ENCODE data around the gene MDM4. TPM values are rescaled to one million over a fixed set of nuclear protein-coding genes. Genes with fewer than 3 reads are reported as not detected.
A peak's percentile ranks its signal among the peaks of the same experiment; 100 is the strongest.

The MDM4 gene, protein sequence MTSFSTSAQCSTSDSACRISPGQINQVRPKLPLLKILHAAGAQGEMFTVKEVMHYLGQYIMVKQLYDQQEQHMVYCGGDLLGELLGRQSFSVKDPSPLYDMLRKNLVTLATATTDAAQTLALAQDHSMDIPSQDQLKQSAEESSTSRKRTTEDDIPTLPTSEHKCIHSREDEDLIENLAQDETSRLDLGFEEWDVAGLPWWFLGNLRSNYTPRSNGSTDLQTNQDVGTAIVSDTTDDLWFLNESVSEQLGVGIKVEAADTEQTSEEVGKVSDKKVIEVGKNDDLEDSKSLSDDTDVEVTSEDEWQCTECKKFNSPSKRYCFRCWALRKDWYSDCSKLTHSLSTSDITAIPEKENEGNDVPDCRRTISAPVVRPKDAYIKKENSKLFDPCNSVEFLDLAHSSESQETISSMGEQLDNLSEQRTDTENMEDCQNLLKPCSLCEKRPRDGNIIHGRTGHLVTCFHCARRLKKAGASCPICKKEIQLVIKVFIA
- polyA plus RNA-seq (ENCODE audit: insufficient read length), result 82.9 TPM
- long read RNA-seq, donor 1, partial matches to known transcripts, result 26 of 27 reads
- long read RNA-seq, donor 1, other reads (novel, unspliced or antisense), result 0 of 27 reads
- long read RNA-seq, donor 2, full-length matches to known transcripts, result 7 of 7 reads
- long read RNA-seq, donor 2, partial matches to known transcripts, result 0 of 7 reads
- long read RNA-seq, donor 2, other reads (novel, unspliced or antisense), result 0 of 7 reads
- long read RNA-seq, donor 3, partial matches to known transcripts, result 7 of 9 reads
- long read RNA-seq, donor 3, other reads (novel, unspliced or antisense), result 0 of 9 reads
- long read RNA-seq, donor 4, result 0 reads
- long read RNA-seq, donor 5, full-length matches to known transcripts, result 2 of 2 reads
- long read RNA-seq, donor 5, partial matches to known transcripts, result 0 of 2 reads
- long read RNA-seq, donor 5, other reads (novel, unspliced or antisense), result 0 of 2 reads
- long read RNA-seq, donor 6, result 0 reads
- long read RNA-seq, donor 7, full-length matches to known transcripts, result 2 of 7 reads
- long read RNA-seq, donor 7, partial matches to known transcripts, result 0 of 7 reads
- long read RNA-seq, donor 7, other reads (novel, unspliced or antisense), result 5 of 7 reads
- long read RNA-seq, donor 8, full-length matches to known transcripts, result 1 of 11 reads
- long read RNA-seq, donor 8, partial matches to known transcripts, result 10 of 11 reads
- long read RNA-seq, donor 8, other reads (novel, unspliced or antisense), result 0 of 11 reads

DNA sequence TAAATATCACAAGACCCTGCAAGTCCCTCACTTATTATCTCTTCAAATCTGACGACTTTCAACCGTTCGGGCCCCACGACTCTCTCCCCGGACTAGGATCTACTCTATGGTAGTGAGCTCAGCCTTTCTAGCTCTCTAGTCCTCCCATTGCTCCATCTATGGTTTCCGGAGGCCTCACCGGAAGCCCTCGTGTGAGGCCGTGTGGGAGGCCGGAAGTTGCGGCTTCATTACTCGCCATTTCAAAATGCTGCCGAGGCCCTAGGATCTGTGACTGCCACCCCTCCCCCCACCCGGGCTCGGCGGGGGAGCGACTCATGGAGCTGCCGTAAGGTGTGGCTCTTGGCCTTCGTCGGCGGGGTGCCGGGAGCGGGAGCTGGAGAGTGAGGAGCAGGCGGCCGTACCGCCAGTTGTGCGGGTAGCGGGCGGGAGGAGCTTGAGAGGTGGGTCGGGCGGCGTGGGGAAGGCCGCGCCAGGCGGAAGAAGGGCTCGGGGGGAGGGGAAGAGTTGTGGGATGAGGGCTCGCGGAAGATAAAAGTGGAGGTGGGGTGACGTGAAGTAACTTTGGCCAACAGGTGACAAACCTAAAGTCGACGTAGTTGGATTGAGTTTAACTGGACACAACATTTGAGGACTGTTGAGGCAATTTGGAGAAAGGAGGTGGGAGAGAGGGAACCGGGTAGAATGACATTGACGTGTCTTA, at the start of gene MDM4:
Gene MDM4, plus strand, starts transcription at position 227 of the 700 bp plus-strand sequence. CDS start 9,113 bp downstream, outside the sequence.
- peak; percentile 95 for DNase-seq

DNA sequence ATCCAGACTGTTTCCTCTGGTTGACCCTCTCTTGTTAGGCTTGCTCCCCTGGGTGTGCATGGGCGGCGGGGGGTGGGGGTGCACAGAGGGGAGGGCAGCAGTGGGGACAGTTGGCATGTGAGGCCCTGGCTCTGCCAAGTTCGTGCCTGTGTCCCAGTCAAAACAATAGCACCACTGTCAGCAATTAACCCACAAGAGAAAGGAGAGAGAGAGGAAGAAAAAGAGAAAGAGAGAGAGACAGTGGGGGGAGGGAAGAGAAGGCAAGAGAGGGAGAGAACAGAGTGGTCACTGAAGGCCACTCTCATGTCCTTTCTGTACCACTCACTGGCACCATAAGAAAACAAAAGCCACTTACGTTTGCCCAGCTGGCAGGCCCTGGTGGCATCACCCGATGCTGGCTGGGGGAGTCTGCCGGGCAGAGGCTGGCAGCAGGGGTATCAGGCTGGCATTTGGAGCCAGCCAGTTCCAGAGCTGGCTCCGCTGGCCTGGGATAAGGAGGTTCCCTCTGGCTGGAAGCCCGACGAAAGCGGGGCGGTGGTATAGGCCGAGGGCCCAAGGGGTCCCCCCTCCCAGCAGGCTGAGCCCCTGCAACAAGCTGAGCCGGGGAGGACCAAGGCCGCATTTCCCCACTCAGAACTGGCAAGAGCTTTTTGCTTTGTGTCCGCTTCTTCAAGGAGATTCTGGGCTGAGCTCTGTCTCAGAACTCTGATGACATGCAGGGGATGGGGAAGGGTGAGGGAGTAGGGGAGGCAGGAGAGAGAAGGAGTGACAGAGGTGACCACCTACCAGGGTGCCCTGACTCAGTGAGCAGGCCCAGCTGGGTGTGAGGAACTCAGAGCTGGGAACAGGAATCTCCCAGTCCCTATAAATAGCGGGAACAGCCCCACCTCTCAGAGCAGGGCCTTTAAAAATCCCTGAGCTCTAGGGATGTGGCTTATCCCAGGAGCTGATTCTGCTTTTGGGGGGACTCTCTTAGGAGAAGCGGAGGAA, 49.5 kb upstream of the MDM4 start:
- no peak for DNase-seq

DNA sequence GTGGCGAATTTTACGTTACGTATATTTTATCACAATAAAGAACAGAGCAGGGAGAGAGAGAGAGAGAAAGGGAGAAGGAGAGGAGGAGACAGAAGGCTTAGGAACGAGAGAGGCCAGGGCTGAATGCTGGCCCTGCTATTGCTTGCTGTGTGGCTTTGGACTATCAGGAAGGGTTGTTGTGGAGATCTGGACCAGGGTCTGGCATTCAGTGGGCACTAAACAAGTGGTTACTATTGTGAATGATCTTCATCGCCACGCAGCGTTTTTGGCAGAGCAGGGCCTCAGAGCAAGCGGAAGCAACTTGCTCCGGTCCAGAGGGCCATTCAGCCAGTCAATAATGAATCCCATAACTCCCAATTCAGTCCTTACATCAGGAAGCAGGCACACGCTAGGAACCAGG, 48.0 kb upstream of the MDM4 start:
- DNase-seq, result no peak

DNA sequence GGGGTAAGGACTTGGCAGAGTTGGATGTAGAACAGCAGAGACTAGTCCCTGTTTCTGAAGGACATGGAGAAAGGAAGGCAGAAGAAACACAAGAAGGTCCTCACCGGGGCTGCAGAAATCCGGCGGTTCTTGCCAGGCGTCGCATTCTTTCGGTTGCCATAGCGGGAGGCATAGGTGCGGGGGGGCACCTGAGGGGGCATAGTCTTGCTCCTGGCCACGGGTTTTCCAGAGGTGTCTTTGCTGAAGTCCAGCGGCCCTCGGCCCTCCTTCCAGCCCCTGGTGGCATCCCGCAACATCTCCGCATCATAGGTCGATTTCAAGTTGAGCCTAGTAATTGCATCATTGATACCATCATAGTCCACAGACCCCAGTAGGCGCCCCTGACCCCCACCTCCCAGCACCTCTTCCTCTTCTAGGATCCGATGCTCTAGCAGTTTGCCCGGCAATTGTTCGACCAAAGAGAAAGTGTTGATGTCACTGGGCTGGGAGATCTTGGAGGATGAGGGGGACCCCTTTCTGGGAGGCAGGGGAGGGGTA, 47.4 kb upstream of the MDM4 start:
- no peak for DNase-seq

DNA sequence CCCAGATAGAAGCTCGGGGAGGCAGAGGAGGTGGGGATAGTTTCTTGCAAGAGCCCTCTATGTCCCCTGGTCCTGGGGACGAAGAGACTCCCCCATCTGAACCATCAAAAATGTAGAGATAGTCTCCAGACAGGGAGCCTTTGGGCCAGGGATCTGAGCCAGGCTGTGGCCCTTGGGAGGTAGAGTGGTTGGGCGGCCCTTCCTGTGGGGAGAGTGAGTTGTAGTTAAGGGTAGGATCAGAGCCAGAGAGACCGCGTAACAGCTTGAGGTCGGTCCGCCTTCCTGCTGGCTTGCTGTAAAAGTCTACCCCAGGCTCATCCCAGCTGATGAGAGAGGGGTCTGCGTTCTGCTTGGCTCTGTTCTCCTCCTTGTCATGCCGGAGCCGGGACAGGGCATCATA, 46.9 kb upstream of the MDM4 start:
- DNase-seq, result no peak

DNA sequence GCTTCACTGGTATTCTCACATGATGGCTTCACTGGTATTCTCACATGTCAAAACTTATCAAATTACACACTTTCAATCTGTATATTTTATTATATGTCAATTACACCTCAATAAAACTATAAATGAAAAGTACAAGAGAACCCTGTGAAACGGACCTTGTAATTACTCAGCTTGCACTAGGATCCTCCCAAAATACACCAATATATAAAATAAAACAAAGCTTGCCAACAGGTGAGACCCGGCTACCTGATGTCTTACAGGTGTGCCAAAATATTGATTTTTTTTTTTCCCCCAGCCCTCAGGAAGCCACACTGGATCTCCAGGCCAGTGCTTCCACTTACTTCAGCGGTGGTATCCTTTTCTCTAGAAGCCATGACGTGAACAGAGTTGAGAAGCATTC, 44.5 kb upstream of the MDM4 start:
- DNase-seq, result no peak

DNA sequence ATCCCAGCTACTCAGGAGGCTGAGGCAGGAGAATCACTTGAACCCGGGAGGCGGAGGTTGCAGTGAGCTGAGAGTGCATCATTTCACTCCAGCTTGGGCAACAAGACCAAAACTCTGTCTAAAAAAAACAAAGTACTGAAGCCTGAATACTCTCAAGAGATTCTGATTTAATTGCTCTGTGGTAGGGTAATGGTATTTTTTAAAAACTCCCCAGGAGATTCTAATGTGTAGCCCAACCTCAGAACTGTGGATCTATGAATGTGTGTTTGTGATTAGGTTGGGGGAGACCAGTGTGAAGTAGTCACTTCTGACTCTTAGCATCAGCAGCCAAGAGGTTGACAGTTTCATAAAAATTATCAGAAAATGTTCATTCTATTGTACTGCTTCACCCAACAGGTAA, 43.5 kb upstream of the MDM4 start:
- DNase-seq, result no peak

DNA sequence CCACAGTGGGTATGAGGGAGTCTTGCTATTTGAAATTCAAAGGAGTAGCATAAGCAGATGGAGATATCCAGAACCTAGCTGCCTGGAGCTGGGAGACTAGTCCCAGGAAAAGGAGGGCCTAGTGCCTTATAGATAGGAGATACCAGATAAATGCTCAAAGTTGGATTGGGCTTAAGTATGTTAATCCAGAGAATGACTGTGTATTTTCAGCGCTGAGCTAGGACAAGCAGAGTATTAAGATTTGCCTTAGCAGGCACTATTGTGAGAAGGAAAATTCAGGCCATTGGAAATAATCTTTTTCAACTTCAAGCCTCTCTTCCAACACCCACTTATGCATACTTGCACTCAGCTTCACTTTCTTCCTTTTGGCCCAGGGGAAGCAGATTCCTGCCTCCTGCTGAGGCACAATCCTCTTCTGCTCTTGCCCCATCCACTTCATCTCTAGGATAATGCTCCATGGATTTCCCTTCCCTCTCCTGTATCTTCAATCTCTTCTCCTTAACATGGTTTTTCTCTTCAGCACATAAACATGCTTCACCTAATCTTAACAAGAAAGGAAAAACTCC, 42.7 kb upstream of the MDM4 start:
- no peak for DNase-seq

DNA sequence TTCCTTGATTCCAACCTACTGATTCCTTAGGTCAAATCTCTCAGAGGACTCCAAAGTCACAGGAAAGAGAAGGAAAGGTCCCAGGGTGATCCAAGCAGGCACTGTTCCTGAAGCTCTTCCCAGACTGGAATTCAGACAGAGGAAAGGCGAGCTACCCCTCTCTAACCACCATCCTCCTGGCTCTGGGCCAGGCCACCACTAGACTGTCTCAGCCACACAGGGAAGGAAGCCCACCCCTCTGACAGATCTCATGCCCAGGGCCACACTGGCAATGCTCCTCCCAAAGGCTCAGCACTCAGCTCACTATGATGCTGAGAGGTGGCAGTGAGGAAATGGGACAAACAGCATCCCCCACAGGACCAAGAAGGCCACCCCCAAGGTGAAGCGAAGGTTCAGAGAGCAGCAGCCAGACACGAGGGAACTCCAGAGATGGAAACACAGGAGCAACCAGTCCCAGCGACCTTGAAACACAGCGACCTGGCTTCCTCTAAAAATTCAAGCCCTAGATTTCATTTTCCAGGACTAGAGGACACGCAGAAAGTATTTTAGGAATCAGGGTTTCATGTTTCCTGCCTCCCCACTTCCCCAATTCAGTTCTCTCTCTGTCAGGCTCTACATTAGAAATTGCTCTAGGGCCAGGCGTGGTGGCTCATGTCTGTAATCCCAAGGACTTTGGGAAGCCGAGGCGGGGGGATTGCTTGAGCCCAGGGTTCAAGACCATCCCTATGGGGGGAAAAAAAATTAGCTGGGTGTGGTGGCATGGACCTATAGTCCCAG, 40.4 kb upstream of the MDM4 start:
- no peak for DNase-seq

DNA sequence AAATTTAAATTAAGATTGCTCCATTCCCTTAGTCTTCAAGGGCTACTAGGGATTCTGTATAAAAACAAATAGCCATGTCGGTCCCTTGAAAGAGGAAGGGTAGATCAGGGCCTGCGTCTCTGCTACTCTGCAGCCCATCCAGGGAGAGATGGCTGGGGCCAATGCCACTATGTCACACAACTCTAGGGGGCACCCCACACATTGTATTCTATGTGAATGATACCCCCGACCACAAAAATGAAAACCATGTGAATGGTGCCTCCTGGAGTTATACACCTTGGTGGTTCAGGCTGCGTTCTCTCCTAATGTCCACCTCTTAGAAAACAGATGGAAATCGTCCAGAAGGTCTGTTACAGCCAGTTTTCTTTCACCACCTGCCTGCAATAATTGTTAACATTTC, 39.6 kb upstream of the MDM4 start:
- no peak for DNase-seq

DNA sequence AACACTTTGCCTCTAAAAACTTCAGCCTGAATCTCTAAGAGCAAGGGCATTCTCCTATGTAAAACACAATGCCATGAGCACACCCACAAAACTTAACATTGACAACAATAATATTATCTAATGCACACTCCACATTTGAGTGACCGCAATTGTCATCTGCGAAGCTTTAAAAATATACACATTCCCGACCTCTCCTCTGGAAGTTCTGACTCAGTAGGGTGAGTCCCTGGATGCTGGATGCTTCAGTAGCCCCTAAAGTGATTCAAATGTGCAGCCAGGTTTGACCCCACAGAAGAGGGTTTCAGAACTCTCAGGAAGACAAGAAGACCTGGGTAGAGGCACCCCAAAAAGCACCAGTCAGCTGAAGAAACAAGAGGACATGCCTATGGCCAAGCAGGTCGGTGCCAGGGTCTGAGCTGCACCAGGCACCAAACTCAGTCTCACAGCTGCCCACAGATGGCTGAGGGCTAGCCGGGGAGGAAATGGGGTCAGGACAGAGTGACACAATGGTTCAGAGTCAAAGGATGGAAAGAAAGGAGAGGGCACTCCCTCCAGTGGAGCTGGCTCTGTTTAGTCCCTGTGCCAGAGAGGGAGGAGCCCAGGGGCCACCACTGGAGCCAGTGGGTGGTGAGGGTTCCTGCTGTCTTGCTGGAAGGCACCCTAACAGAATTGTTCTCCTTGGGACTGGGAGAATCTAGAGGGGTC, 39.0 kb upstream of the MDM4 start:
- no peak for DNase-seq

DNA sequence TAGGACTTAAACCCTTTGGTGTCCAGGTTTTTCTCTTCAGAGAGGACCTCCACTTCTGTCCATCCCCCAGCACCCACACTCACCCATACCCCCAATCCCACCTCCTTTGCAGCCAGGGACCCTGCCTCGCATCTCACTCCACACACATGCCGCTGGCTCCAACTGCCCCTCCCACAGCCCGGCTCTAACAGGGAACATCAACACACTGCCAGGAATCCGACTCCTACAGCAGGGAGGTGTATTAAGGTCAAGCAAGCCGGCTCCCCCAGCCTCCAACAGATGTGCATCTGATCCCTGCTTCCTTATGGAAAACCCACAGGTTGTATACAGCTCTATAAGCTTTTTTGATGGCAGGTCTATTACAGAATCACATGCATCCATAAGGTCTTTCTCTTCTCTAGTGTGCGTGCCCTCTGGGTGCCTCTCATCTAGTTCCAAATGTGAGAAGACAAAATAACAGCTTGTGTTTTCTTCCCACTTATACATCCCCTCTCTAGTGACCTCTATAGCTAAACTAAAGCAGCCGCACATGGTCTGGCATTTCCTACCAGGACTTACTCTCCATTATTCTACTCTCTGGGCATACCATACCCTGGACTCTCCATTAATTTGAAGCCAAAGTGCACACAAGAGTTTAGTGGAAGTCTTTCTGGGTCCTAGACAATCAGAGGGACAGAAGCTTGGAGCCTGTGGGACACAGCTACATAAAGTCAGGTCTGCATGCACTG, 37.9 kb upstream of the MDM4 start:
- no peak for DNase-seq

DNA sequence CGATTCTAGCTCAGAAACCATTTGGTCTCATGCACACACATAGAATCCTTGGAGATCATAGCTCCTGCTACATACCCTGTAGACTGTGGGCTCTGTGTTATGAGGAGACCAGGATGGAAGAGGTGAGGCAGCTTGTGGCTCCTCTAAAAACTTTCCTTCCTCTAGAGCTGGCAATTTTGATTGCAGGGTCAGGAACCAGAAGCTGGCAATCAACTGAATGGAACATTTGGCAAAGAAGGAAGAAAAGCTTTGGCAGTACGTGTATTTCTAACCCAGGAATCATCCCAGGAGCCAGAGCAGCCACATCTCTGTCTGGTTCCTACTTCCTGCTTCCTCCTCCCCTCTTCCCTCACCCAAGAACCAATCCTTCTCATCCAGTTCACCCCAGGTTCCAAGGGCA, 37.3 kb upstream of the MDM4 start:
- DNase-seq, result no peak

DNA sequence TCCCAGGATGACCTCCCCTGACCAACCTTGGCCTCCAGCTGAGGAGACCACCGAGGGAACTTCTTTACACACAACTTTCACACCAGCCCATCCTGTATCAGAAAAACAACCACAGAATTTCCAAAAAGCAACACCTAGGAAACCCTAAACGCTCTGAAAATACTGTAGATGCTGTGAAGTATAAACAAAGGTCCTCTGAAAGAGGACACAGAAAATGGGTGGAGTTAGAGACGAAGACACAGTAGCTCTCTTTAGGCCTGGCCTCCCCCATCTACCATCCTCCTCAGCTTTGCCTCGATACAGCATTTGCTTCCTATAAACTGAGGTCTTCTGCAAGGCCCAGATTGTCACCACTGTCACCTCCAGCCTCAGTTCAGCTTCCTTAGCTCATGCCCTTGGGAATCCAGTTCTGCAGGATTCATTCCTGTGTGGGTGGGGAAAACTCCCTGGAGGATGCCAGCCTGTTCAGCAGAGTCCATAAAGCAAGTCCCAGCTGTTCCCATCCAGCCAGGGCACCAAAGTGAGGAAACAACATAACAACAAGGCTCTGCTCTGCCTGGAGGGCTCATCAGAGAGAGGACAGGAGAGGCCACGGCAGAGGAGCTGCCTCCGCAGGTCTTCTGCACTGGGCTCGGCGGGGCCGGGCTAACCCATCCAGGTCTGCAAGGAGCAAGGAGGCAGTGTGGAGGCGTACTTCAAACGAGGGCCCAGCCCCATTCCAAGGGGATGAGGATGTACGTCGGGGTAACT, 36.6 kb upstream of the MDM4 start:
- DNase-seq, result no peak

DNA sequence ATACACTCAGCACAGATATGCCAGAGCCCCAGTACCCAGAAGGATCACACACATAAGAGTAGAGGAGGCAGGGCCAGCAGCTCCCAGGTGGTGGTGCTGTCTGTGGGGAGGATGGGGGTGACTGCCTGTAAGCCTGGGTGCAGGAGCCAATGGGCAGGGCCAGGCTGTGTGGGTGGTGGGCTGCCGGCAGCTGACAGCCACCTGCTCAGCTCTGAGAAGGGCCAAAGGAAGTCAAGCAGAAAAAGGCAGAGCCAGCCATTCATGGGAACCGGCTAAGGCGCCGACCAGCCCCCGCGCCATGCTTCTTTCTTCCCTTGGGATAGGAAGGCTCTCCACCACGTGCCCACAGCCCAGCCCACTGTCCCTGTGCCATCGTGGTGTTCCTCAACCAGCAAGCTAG, 35.7 kb upstream of the MDM4 start:
- peak; percentile 46 for DNase-seq

DNA sequence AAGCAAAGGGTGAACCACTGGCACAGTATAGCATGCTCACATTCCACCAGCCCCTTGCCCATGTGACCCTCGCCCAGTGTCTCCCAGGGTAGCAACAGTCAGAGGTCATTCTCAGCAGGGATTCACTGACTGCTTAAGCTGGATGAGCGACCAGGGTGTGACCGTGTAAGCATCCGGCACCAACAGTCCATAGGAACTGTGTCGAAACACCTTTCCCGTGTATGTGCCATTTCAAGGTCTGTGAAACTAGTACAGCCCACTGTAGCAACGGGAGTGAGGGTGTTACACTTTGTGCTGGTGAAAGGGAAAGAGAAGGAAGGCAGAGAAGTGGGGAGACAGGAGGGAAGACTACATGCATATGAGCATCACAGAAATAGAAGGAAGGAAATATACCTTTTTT, 32.4 kb upstream of the MDM4 start:
- DNase-seq, result no peak
